SK-N-SH treated with all-trans-retinoic acid at 6 μM for 48 hours (cell line): ENCODE measurements around the gene COX17.
A peak's percentile ranks its signal among the peaks of the same experiment; 100 is the strongest.

ENCODE experiments used
- ATAC-seq: fragments of 200-7000 bp; cut with Tn5 transposase; 3 replicates; pipeline ENCODE4 v1.9.1; 2020; ENCODE audit warnings: mild to moderate bottlenecking, moderate library complexity
- ARNTL ChIP-seq: fragments of 450-650 bp; formaldehyde crosslinking; IDR thresholded peaks from 2 replicates; pipeline ENCODE4 v1.5.0; 2020; ENCODE audit warnings: low read depth, mild to moderate bottlenecking, moderate library complexity, borderline replicate concordance
- BACH2 ChIP-seq: fragments of 250-450 bp; sonication (Bioruptor Pico); IDR thresholded peaks from 2 replicates; pipeline ENCODE4 v1.9.0; 2021; ENCODE audit warnings: mild to moderate bottlenecking, borderline replicate concordance
- ESRRG ChIP-seq: fragments of 250-450 bp; sonication (Bioruptor Pico); IDR thresholded peaks from 2 replicates; pipeline ENCODE4 v1.6.1; 2021; ENCODE audit warnings: mild to moderate bottlenecking
- GLIS3 ChIP-seq: fragments of 250-450 bp; sonication (Bioruptor Pico); IDR thresholded peaks from 2 replicates; pipeline ENCODE4 v1.5.0; 2020; ENCODE audit warnings: mild to moderate bottlenecking, moderate library complexity
- ISL1 ChIP-seq: fragments of 250-450 bp; sonication (Bioruptor Pico); IDR thresholded peaks from 2 replicates; pipeline ENCODE4 v2.1.2; 2022; ENCODE audit warnings: mild to moderate bottlenecking, moderate library complexity
- OSR1 ChIP-seq: fragments of 250-450 bp; sonication (Bioruptor Pico); IDR thresholded peaks from 2 replicates; pipeline ENCODE4 v1.8.0; 2022; ENCODE audit warnings: moderate library complexity, mild to moderate bottlenecking, inconsistent platforms
- PPARA ChIP-seq: fragments of 250-450 bp; sonication (Bioruptor Pico); IDR thresholded peaks from 2 replicates; pipeline ENCODE4 v1.5.0; 2020; ENCODE audit warnings: mild to moderate bottlenecking, borderline replicate concordance
- RARB ChIP-seq: fragments of 250-450 bp; sonication (Bioruptor Pico); IDR thresholded peaks from 2 replicates; pipeline ENCODE4 v1.8.0; 2021; ENCODE audit warnings: mild to moderate bottlenecking, moderate library complexity
- TCF4 ChIP-seq: fragments of 250-450 bp; sonication (Bioruptor Pico); IDR thresholded peaks from 2 replicates; pipeline ENCODE4 v1.8.0; 2021; ENCODE audit warnings: mild to moderate bottlenecking, moderate library complexity, borderline replicate concordance
- TOX ChIP-seq: fragments of 250-450 bp; sonication (Bioruptor Pico); IDR thresholded peaks from 2 replicates; pipeline ENCODE4 v1.8.0; 2021; ENCODE audit warnings: mild to moderate bottlenecking, moderate library complexity, borderline replicate concordance
- TSHZ2 ChIP-seq: fragments of 250-450 bp; sonication (Bioruptor Pico); IDR thresholded peaks from 2 replicates; pipeline ENCODE4 v1.5.0; 2020; ENCODE audit warnings: mild to moderate bottlenecking, moderate library complexity
- ZC3H10 ChIP-seq: fragments of 250-450 bp; sonication (Bioruptor Pico); IDR thresholded peaks from 2 replicates; pipeline ENCODE4 v1.5.1; 2021; ENCODE audit warnings: mild to moderate bottlenecking, moderate library complexity
- ZFP3 ChIP-seq: fragments of 250-450 bp; sonication (Bioruptor Pico); IDR thresholded peaks from 2 replicates; pipeline ENCODE4 v1.5.0; 2020; ENCODE audit warnings: mild to moderate bottlenecking, moderate library complexity
- ZFP30 ChIP-seq: fragments of 450-650 bp; formaldehyde crosslinking; IDR thresholded peaks from 2 replicates; pipeline ENCODE4 v1.5.0; 2022; ENCODE audit warnings: mild to moderate bottlenecking, moderate library complexity
- ZNF565 ChIP-seq: fragments of 450-650 bp; formaldehyde crosslinking; conservative IDR thresholded peaks from 2 replicates; pipeline ENCODE4 v1.5.0; 2020; ENCODE audit warnings: low read depth, mild to moderate bottlenecking, moderate library complexity
- ZNF70 ChIP-seq: fragments of 450-650 bp; formaldehyde crosslinking; IDR thresholded peaks from 2 replicates; pipeline ENCODE4 v1.5.0; 2020; ENCODE audit warnings: mild to moderate bottlenecking, moderate library complexity
- ZNF8 ChIP-seq: fragments of 450-650 bp; formaldehyde crosslinking; IDR thresholded peaks from 2 replicates; pipeline ENCODE4 v1.5.0; 2020; ENCODE audit warnings: mild to moderate bottlenecking, moderate library complexity
- TF ChIP-seq, protein P1 (sequence below): fragments of 250-450 bp; sonication (Bioruptor Pico); IDR thresholded peaks from 2 replicates; pipeline ENCODE4 v1.8.0; 2021; ENCODE audit warnings: low read depth, mild to moderate bottlenecking, moderate library complexity, borderline replicate concordance
- TF ChIP-seq, protein P2 (sequence below): fragments of 250-450 bp; sonication (Bioruptor Pico); IDR thresholded peaks from 2 replicates; pipeline ENCODE4 v1.5.1; 2020; ENCODE audit warnings: low read depth, mild to moderate bottlenecking, moderate library complexity
- TF ChIP-seq, protein P3 (sequence below): fragments of 250-450 bp; sonication (Bioruptor Pico); IDR thresholded peaks from 2 replicates; pipeline ENCODE4 v1.5.1; 2021; ENCODE audit warnings: mild to moderate bottlenecking, moderate library complexity

COX17 gene

DNA sequence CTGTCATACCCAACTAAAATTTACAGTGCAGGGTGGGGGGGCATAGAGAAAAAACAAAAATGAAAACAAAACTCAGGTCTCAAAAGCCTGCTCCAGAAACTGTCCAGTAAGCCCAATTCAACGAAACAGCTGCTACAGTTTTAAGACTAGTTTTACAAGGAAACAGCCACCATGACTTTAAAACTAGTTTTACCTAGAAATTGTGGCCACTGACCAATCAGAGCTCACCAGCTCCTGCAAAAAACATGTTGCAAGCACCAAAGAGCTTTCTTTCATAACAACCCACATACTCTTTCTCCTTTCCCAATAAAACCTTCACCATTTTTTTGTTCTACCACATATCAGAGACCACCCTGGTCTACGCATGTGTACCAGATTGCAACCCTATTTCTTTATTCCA is 18.3 kb upstream of the COX17 start:
- ATAC-seq = no peak
- TF ChIP-seq TOX (CRISPR knock-in tag) = no peak
- no peak for TF ChIP-seq ZC3H10 (CRISPR knock-in tag)
- TF ChIP-seq GLIS3 (CRISPR knock-in tag) = no peak
- TF ChIP-seq, protein P1, sequence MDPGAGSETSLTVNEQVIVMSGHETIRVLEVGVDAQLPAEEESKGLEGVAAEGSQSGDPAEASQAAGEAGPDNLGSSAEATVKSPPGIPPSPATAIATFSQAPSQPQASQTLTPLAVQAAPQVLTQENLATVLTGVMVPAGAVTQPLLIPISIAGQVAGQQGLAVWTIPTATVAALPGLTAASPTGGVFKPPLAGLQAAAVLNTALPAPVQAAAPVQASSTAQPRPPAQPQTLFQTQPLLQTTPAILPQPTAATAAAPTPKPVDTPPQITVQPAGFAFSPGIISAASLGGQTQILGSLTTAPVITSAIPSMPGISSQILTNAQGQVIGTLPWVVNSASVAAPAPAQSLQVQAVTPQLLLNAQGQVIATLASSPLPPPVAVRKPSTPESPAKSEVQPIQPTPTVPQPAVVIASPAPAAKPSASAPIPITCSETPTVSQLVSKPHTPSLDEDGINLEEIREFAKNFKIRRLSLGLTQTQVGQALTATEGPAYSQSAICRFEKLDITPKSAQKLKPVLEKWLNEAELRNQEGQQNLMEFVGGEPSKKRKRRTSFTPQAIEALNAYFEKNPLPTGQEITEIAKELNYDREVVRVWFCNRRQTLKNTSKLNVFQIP = no peak
- no peak for TF ChIP-seq ESRRG
- no peak for TF ChIP-seq ZFP3 (CRISPR knock-in tag)
- no peak for TF ChIP-seq TSHZ2

- no peak for TF ChIP-seq ZFP30 (CRISPR knock-in tag)
- TF ChIP-seq ZC3H10 (CRISPR knock-in tag) = no peak
- TF ChIP-seq GLIS3 (CRISPR knock-in tag) = no peak
- TF ChIP-seq ZNF8 (CRISPR knock-in tag) = no peak
- TF ChIP-seq ZFP3 (CRISPR knock-in tag) = no peak
- no peak for TF ChIP-seq ISL1 (CRISPR knock-in tag)
- TF ChIP-seq, protein P2, sequence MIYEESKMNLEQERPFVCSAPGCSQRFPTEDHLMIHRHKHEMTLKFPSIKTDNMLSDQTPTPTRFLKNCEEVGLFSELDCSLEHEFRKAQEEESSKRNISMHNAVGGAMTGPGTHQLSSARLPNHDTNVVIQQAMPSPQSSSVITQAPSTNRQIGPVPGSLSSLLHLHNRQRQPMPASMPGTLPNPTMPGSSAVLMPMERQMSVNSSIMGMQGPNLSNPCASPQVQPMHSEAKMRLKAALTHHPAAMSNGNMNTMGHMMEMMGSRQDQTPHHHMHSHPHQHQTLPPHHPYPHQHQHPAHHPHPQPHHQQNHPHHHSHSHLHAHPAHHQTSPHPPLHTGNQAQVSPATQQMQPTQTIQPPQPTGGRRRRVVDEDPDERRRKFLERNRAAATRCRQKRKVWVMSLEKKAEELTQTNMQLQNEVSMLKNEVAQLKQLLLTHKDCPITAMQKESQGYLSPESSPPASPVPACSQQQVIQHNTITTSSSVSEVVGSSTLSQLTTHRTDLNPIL (CRISPR knock-in tag) = no peak
- no peak for TF ChIP-seq OSR1
- TF ChIP-seq, protein P3, sequence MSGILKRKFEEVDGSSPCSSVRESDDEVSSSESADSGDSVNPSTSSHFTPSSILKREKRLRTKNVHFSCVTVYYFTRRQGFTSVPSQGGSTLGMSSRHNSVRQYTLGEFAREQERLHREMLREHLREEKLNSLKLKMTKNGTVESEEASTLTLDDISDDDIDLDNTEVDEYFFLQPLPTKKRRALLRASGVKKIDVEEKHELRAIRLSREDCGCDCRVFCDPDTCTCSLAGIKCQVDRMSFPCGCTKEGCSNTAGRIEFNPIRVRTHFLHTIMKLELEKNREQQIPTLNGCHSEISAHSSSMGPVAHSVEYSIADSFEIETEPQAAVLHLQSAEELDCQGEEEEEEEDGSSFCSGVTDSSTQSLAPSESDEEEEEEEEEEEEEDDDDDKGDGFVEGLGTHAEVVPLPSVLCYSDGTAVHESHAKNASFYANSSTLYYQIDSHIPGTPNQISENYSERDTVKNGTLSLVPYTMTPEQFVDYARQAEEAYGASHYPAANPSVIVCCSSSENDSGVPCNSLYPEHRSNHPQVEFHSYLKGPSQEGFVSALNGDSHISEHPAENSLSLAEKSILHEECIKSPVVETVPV (CRISPR knock-in tag) = no peak
- TF ChIP-seq ESRRG = no peak
- TF ChIP-seq TOX (CRISPR knock-in tag) = no peak
- no peak for TF ChIP-seq RARB (CRISPR knock-in tag)
- no peak for TF ChIP-seq PPARA (CRISPR knock-in tag)
- TF ChIP-seq TSHZ2 = no peak
- TF ChIP-seq BACH2 (CRISPR knock-in tag) = no peak
- TF ChIP-seq, protein P1 = no peak
- ATAC-seq = peak; percentile 57; the same call in 1 of the 3 replicates
Measured at GRCh38 chr3:119690043-119690656, 12.9 kb upstream of the COX17 start.

- no peak for TF ChIP-seq ISL1 (CRISPR knock-in tag)
- TF ChIP-seq ARNTL = no peak
- no peak for TF ChIP-seq ZNF565 (CRISPR knock-in tag)
- no peak for TF ChIP-seq OSR1
- TF ChIP-seq ZFP3 (CRISPR knock-in tag) = no peak
- TF ChIP-seq TCF4 (CRISPR knock-in tag) = no peak
- TF ChIP-seq ZNF70 (CRISPR knock-in tag) = no peak
- ATAC-seq = no peak
Measured at GRCh38 chr3:119683421-119683820, 6.2 kb upstream of the COX17 start.
